Naive thymus-derived CD8-positive, alpha-beta T cell (primary cell): ENCODE data around the gene LRRC75A. TPM values are rescaled to one million over a fixed set of nuclear protein-coding genes. Genes with fewer than 3 reads are reported as not detected.

Experiments
- ATAC-seq, 2 donors: fragments of 150-1000 bp; cut with Tn5 transposase in 1 of 2; sonication (Bioruptor Pico), chemical (Tn5 transposase) in 1 of 2; 1 replicate in 1 of 2; 2 replicates in 1 of 2; pipeline ENCODE4 v1.10.0; 2021; ENCODE audit warnings: mild to moderate bottlenecking in 2 of 2, moderate library complexity in 2 of 2
- POLR2A ChIA-PET: fragments of 350-600 bp; sonication (Branson Sonifier 250); formaldehyde crosslinking; loops from one replicate; lab custom pipeline; 2021; ENCODE audit warnings: antibody characterized with exemption; lab: Charles Lee
- DNase-seq, 10 donors: peaks; one replicate each; pipeline versions ENCODE4 v3.0.0 to v3.0.0-alpha.2; 2020 to 2022
- H3K27ac Mint-ChIP-seq, 10 donors: one replicate each; pipeline ENCODE4 v1.8.0; 2020 to 2022; ENCODE audit warnings: mild to moderate bottlenecking in 10 of 10, mixed read lengths in 10 of 10, moderate library complexity in 4 of 10, inconsistent platforms in 1 of 10
- H3K27me3 Mint-ChIP-seq, 5 donors: one replicate each; pipeline ENCODE4 v1.8.0; 2021 to 2022; ENCODE audit warnings: mixed read lengths in 5 of 5
- H3K36me3 Mint-ChIP-seq, 3 donors: one replicate each; pipeline ENCODE4 v1.8.0; 2020 to 2022; ENCODE audit warnings: mixed read lengths in 3 of 3, mild to moderate bottlenecking in 2 of 3, inconsistent platforms in 1 of 3
- H3K4me1 Mint-ChIP-seq, 4 donors: one replicate each; pipeline ENCODE4 v1.8.0; 2021 to 2022; ENCODE audit warnings: mixed read lengths in 4 of 4
- H3K4me3 Mint-ChIP-seq, 10 donors: one replicate each; pipeline ENCODE4 v1.8.0; 2020 to 2022; ENCODE audit warnings: mild to moderate bottlenecking in 10 of 10, mixed read lengths in 10 of 10, moderate library complexity in 6 of 10, inconsistent platforms in 1 of 10
- H3K9me3 Mint-ChIP-seq, 9 donors: one replicate each; pipeline ENCODE4 v1.8.0; 2020 to 2022; ENCODE audit warnings: mixed read lengths in 9 of 9, mild to moderate bottlenecking in 3 of 9, inconsistent platforms in 1 of 9, moderate library complexity in 1 of 9
- polyA plus RNA-seq, 3 donors: library from polyadenylated mRNA; unstranded; fragments of 300-500 nt; fragmentation: Illumina TruSeq; gene quantifications; one replicate each; pipeline ENCODE4 v1.2.3, GENCODE V29; 2021
- total RNA-seq, 8 experiments: library from RNA in 2 of 8; stranded (reverse) in 2 of 8; gene quantifications; one replicate each; pipeline ENCODE4 v1.2.3 and lab custom pipeline; 2021 to 2026

The LRRC75A gene
- total and polyA plus RNA-seq, 5 experiments from 2014 or later, result 1.8 to 8.9 (median 3.1) TPM

DNA sequence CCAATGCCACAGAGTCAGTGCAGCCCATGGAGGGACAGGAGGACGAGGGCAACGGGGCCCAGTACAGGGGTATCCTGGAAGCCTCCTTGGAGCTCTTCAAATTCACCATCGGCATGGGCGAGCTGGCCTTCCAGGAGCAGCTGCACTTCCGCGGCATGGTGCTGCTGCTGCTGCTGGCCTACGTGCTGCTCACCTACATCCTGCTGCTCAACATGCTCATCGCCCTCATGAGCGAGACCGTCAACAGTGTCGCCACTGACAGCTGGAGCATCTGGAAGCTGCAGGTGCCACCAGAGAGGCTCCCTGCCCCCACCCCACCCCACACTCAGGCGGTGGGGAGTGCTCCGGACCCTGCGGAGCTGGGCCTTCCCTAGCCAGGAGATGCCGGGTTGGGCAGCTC lies 60.0 kb downstream of the LRRC75A start:
- no peak for DNase-seq
- peaks cover 0 to 15% (median 13%) of the 10 kb centered on the region in 4 donors for H3K4me1 Mint-ChIP-seq
- H3K4me3 Mint-ChIP-seq, result no peak overlapping the region
- no peak for ATAC-seq
- no peaks in the 10 kb centered on the region for H3K27me3 Mint-ChIP-seq
- POLR2A ChIA-PET, result interaction anchor here (0.7 to 1.3 kb wide), 3 partner anchors 16 to 25 kb away, joined by 3 to 6 read pairs (median 4); partner anchors contain the start of gene TRPV2
- peaks cover 0 to 48% (median 2%) of the 10 kb centered on the region in 3 donors for H3K36me3 Mint-ChIP-seq
- no peaks in the 10 kb centered on the region for H3K9me3 Mint-ChIP-seq
- H3K27ac Mint-ChIP-seq, result no peak overlapping the region

DNA sequence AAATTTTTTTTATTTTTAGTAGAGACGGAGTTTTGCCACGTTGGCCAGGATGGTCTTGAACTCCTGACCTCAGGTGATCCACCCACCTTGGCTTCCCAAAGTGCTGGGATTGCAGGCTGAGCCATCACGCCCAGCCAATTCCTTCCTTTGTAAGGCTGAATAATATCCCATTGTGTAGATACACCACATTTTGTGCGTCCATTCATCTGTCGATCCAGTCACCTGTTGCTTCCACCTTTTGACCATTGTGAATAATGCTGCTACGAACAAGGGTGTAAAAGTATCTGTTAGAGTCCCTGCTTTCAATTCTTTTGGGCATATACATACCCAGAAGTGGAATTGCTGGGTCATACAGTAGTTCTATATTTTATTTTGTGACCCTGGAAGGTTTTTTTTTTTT lies 61.3 kb downstream of the LRRC75A start:
- DNase-seq, result no peak
- ATAC-seq, result no peak
- POLR2A ChIA-PET, result interaction anchor here (0.7 to 1.4 kb wide), 5 partner anchors 8 to 142 kb away, joined by 3 to 4 read pairs (median 3); no protein-coding TSS in a partner anchor
- Mint-ChIP-seq H3K27me3 (no peaks in the 10 kb centered on the region), H3K27ac (peak overlapping the region in 3 of 10 donors; percentile 11 to 72 (median 41)), H3K4me3 (no peak overlapping the region), H3K9me3 (no peaks in the 10 kb centered on the region), H3K36me3 (peaks cover 0 to 60% (median 2%) of the 10 kb centered on the region in 3 donors), H3K4me1 (peaks cover 0 to 10% (median 6%) of the 10 kb centered on the region in 4 donors)

DNA sequence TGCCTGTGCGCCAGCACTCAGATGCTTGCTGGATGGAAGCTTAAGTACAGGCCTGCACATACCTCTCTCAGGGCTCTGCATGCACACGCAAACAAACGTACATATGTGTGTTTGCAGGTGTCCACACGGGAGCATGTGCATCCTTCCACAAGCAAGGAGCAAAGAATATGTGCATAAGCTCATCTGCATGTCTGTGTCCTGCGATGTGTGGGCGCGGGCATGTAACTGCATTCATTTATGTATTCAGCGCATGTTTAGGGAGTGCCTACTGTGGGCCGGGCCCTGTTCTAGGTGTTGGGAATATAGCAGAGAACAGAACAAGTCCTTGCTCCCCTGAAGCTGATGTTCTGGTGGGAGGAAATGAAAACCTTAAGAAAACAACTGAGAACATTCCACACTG lies 62.9 kb downstream of the LRRC75A start:
- no peaks in the 10 kb centered on the region for H3K27me3 Mint-ChIP-seq
- no peaks in the 10 kb centered on the region for H3K9me3 Mint-ChIP-seq
- POLR2A ChIA-PET, result interaction anchor here (1.4 to 3.7 kb wide), 2 partner anchors 9 to 13 kb away, joined by 3 to 13 read pairs; partner anchors contain the start of gene TRPV2
- H3K27ac Mint-ChIP-seq, result peak overlapping the region in 4 of 10 donors; percentile 37 to 58 (median 47)
- DNase-seq (no peak), ATAC-seq (no peak)
- H3K4me3 Mint-ChIP-seq, result no peak overlapping the region
- peaks cover 0 to 6% (median 3%) of the 10 kb centered on the region in 4 donors for H3K4me1 Mint-ChIP-seq
- H3K36me3 Mint-ChIP-seq, result peaks cover 0 to 74% (median 2%) of the 10 kb centered on the region in 3 donors

DNA sequence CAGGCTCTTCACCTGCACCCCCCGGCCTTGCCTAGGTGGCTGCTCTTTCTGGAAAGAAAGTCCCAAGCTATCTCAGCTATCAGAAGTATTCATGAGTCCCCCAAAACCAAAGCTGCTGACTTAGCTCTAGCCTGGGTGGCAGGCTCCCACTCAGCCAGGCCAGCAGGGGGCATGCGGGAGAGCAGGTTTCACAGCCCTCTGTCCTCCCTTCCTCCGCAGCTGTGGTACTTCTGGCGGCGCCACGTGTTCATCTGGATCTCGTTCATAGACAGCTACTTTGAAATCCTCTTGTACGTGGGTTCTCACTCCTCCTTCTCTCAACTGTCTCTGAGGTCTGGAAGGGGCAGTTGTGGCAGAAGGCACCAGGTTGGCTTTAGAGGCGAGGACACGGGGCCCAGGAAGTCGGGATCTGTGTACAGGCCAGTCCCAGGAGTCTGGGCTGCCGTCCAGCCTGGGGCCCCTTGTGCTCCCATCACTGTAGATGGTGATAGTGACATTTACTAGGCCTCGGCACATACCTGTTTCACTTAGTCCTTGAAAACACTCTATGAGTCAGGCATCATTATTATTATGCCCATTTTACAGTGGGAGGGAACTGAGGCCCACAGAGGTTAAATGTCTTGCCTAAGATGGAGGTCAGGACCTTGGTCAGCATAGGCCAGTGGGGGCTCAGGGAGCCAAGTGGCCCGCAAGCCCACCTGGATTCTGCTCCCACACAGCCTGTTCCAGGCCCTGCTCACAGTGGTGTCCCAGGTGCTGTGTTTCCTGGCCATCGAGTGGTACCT lies 63.7 kb downstream of the LRRC75A start:
- peak in 8 of 10 donors; percentile 20 to 69 (median 38) for DNase-seq
- Mint-ChIP-seq H3K9me3 (no peaks in the 10 kb centered on the region), H3K27ac (peak overlapping the region in 4 of 10 donors; percentile 20 to 56 (median 34)), H3K27me3 (no peaks in the 10 kb centered on the region), H3K4me3 (no peak overlapping the region), H3K36me3 (peaks cover 0 to 79% (median 2%) of the 10 kb centered on the region in 3 donors), H3K4me1 (peaks cover 0 to 6% (median 3%) of the 10 kb centered on the region in 4 donors)
- POLR2A ChIA-PET, result interaction anchor here (1.6 to 3.7 kb wide), 2 partner anchors 10 to 12 kb away, joined by 11 to 13 read pairs; partner anchors contain the start of gene TRPV2
- ATAC-seq, result peak; percentile 70 to 77

DNA sequence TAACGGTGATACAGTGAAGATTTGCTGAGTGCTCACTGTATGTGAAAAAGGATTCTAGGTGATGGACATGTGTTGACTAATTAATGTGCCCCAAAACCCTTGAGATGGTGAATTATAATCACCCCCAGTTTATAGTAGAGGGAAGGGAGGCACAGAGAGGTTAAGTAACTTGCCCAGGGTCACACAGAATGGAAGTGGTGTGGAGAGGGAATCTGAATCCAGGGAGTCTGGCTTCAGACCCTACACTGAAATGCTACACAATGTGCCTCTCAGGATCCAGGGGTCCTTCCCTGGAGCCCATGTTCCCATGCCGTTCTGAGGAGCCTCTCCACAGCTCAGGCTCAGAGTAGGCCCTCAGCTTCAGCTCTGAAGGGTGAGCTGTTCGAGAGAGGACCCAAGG lies 65.0 kb downstream of the LRRC75A start:
- Mint-ChIP-seq H3K27me3 (no peaks in the 10 kb centered on the region), H3K4me3 (no peak overlapping the region), H3K27ac (peak overlapping the region in 2 of 10 donors; percentile 41 to 68), H3K36me3 (peaks cover 0 to 80% (median 2%) of the 10 kb centered on the region in 3 donors), H3K9me3 (no peaks in the 10 kb centered on the region), H3K4me1 (peaks cover 0 to 13% (median 4%) of the 10 kb centered on the region in 4 donors)
- POLR2A ChIA-PET, result interaction anchor here (1.6 to 3.7 kb wide), 2 partner anchors 11 kb away, joined by 11 to 13 read pairs; partner anchors contain the start of gene TRPV2
- no peak for DNase-seq
- no peak for ATAC-seq

DNA sequence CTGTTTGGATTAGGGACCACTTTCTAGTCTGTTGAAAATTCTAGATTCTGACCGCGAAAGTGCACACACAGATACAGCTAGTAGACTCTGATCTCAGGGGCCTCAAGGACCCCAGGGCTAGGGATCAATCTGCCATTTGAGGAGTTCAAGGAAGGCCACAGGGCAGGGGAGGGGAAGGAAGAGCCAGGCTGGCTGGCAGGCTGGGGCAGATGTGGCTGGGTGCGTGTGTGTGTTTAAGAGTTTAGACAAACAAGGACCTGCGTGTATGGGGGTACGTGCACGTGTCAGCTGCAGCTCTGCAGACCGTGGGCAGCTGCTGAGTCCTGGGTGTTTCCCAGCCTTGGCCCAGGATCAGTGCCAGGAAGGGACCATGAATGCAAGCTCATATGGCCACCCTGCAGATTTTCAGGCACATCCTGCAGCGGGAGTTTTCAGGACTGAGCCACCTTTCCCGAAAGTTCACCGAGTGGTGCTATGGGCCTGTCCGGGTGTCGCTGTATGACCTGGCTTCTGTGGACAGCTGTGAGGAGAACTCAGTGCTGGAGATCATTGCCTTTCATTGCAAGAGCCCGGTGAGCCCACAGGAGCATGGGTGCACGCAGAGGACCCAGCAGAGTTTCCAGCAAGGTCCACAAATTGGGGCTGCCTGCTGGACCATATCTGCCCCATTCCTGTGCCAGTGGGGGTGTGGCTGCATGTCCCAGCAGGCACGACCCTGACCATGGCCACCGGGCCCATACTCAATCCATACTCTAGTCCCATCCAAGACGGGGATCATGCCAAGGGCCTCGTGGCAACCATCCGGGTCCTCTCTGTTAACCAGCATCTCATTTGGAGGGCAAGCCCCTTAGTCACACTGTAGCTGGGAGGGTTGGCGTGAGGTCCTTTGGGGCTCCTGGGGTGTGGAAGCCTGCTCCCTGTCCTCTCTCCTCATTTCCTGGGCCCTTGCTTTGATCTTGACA lies 66.0 kb downstream of the LRRC75A start:
- Mint-ChIP-seq H3K4me1 (peaks cover 0 to 15% (median 5%) of the 10 kb centered on the region in 4 donors), H3K36me3 (peaks cover 0 to 86% (median 2%) of the 10 kb centered on the region in 3 donors), H3K27ac (peak overlapping the region in 7 of 10 donors; percentile 5 to 81 (median 42)), H3K9me3 (no peaks in the 10 kb centered on the region), H3K4me3 (no peak overlapping the region), H3K27me3 (no peaks in the 10 kb centered on the region)
- ATAC-seq, result no peak
- POLR2A ChIA-PET, result interaction anchor here (3.7 kb wide), 1 partner anchor 10 kb away, joined by 13 read pairs; the partner anchor contains the start of gene TRPV2
- DNase-seq, result no peak

DNA sequence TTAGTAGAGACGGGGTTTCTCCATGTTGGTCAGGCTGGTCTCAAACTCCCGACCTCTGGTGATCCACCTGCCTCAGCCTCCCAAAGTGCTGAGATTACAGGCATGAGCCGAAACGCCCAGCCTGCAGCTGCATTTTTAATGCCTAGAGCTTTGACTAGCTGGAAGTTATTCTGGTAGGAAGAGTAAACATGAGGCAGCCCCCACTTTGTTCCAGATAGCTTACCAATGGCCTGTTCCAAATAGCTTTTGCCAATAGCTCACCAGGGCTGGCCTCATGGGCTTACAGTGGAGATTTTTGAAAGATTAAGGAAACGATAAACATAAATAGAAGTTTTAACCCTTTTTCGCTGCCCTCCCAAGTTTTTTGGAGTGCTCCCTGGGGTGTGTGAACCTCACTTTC lies 66.8 kb downstream of the LRRC75A start:
- ATAC-seq (no peak), DNase-seq (no peak)
- no peaks in the 10 kb centered on the region for H3K27me3 Mint-ChIP-seq
- H3K36me3 Mint-ChIP-seq, result peaks cover 0 to 83% (median 2%) of the 10 kb centered on the region in 3 donors
- H3K4me1 Mint-ChIP-seq, result peaks cover 6 to 20% (median 9%) of the 10 kb centered on the region in 4 donors
- POLR2A ChIA-PET, result interaction anchor here (0.7 to 3.7 kb wide), 2 partner anchors 9 to 17 kb away, joined by 4 to 13 read pairs; partner anchors contain the start of gene TRPV2
- no peak overlapping the region for H3K27ac Mint-ChIP-seq
- H3K9me3 Mint-ChIP-seq, result no peaks in the 10 kb centered on the region
- no peak overlapping the region for H3K4me3 Mint-ChIP-seq

DNA sequence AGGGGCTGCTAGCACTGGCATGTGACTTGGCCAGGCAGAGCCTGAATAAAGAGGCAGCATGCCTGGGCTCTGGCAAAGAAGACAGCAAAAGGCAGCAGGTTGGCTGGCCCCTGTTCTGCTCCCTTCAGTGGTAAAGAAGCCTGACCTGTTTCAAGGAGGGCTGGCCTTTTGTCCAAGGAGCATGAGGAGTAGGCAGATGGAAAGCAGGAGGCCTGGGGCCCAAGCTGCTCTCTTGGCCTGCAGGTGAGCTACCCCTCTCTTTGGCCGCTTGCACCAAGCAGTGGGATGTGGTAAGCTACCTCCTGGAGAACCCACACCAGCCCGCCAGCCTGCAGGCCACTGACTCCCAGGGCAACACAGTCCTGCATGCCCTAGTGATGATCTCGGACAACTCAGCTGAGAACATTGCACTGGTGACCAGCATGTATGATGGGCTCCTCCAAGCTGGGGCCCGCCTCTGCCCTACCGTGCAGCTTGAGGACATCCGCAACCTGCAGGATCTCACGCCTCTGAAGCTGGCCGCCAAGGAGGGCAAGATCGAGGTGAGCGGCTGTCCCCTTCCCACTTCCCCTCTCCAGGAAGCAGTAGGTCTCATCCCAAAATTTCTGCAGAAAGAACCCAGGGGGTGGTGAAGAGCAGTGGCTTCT lies 68.6 kb downstream of the LRRC75A start:
- ATAC-seq, result no peak
- no peaks in the 10 kb centered on the region for H3K27me3 Mint-ChIP-seq
- H3K9me3 Mint-ChIP-seq, result no peaks in the 10 kb centered on the region
- no peak for DNase-seq
- POLR2A ChIA-PET, result interaction anchor here (1.5 kb wide), 1 partner anchor 15 kb away, joined by 10 read pairs; no protein-coding TSS in a partner anchor
- H3K27ac Mint-ChIP-seq, result no peak overlapping the region
- H3K4me1 Mint-ChIP-seq, result peaks cover 12 to 37% (median 26%) of the 10 kb centered on the region in 4 donors
- H3K4me3 Mint-ChIP-seq, result no peak overlapping the region
- H3K36me3 Mint-ChIP-seq, result peaks cover 0 to 82% (median 5%) of the 10 kb centered on the region in 3 donors

DNA sequence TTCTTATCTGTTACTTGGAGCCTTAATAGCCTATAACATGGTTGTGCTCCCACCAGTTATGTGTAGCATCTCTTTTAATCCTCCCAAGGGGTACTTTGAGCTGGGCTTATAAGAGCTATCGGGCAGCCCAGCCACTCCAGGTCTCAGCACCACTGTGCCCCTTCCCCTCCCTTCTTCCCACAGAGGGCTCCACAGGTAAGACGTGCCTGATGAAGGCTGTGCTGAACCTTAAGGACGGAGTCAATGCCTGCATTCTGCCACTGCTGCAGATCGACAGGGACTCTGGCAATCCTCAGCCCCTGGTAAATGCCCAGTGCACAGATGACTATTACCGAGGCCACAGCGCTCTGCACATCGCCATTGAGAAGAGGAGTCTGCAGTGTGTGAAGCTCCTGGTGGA lies 69.6 kb downstream of the LRRC75A start:
- H3K27ac Mint-ChIP-seq, result peak overlapping the region in 1 of 10 donors; percentile 48
- no peak overlapping the region for H3K4me3 Mint-ChIP-seq
- H3K36me3 Mint-ChIP-seq, result peaks cover 0 to 86% (median 5%) of the 10 kb centered on the region in 3 donors
- no peaks in the 10 kb centered on the region for H3K27me3 Mint-ChIP-seq
- POLR2A ChIA-PET, result interaction anchor here (0.7 kb wide), 1 partner anchor 9 kb away, joined by 3 read pairs; no protein-coding TSS in a partner anchor
- DNase-seq (no peak), ATAC-seq (no peak)
- H3K9me3 Mint-ChIP-seq, result no peaks in the 10 kb centered on the region
- peaks cover 12 to 45% (median 32%) of the 10 kb centered on the region in 4 donors for H3K4me1 Mint-ChIP-seq

DNA sequence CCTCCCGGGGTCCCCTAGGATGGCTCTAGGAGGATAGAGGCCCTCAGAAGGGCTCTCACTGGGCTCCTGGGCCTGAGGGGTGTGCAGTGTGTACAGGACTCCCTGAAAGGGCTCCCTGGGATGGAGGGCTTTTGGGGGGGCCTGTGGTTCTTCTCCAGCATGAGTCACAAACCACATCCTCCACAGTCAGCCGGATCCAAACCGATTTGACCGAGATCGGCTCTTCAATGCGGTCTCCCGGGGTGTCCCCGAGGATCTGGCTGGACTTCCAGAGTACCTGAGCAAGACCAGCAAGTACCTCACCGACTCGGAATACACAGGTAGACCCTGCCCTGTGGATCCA lies 72.1 kb downstream of the LRRC75A start:
- ATAC-seq, result no peak
- Mint-ChIP-seq H3K27ac (peak overlapping the region; percentile 19 to 90 (median 86)), H3K4me1 (peaks cover 16 to 57% (median 50%) of the 10 kb centered on the region in 4 donors), H3K27me3 (no peaks in the 10 kb centered on the region), H3K36me3 (peaks cover 0 to 68% (median 8%) of the 10 kb centered on the region in 3 donors), H3K4me3 (peak overlapping the region in 7 of 10 donors; percentile 39 to 74 (median 60)), H3K9me3 (no peaks in the 10 kb centered on the region)
- DNase-seq, result peak in 1 of 10 donors; percentile 15
- POLR2A ChIA-PET, result interaction anchor here (1.8 kb wide), 1 partner anchor 39 kb away, joined by 14 read pairs; the partner anchor contains the start of gene UBB
